ENCODE measurements around the gene SREBF1. TPM values are rescaled to one million over a fixed set of nuclear protein-coding genes. Genes with fewer than 3 reads are reported as not detected.

Gene SREBF1
- total RNA-seq, 1 experiment from 2014 or later: 72.5 TPM

GRCh38 chr17:17842111-17842876, 5.5 kb upstream of the SREBF1 start:
- no peak for DNase-seq (ENCODE audit: extremely low read depth, low read depth)

DNA sequence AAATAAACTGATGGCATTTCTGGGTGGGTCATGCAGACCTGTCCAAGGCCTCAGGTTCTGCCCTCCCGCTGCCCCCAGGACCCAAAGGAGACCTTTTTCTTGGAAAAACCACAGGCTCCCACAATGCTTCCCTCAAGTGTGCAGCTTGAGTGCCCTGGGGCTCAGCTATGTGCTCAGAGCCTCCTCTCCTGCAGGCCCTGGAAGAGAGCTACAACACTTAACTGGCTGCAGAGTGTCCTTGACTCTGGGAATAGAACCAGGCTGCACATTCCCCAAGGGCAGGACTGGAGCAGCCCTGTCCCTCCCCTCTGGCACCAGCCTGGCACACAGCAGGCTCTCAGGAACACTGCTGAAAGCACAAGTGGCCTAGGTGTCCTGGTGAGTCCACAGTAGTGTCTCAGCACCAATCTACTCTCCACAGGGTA, 4.8 kb upstream of the SREBF1 start:
- no peak for DNase-seq (ENCODE audit: extremely low read depth, low read depth)

- no peak for DNase-seq (ENCODE audit: extremely low read depth, low read depth)
Measured at GRCh38 chr17:17840751-17841591, 4.2 kb upstream of the SREBF1 start.

- peak; percentile 85 for DNase-seq (ENCODE audit: extremely low read depth, low read depth)
Measured at GRCh38 chr17:17839791-17840707, 3.3 kb upstream of the SREBF1 start.

- DNase-seq (ENCODE audit: extremely low read depth, low read depth): peak; percentile 45
Measured at GRCh38 chr17:17837966-17838962, 1.5 kb upstream of the SREBF1 start.

DNA sequence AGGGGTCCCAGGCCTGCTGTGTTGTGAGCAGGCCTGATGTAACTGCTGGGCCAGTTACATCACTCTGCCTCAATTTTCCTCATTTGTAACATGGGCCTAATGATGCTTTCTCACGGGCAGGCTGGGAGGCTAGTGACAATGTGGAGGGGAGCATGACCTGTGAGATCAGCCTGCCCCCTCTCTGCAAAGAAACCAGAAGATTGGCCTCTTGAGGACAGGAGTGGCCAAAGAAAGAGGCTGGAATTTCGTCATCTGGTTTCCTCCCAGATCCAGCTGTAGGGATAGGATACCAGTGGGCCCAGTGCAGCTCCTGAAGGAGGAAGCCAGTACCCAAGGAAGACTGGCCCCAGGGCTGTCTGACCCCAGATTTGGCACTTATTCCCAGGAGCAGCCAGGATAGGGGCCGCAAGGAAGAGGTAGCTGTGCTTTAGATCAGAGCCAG, 615 bp upstream of the SREBF1 start:
- peak; percentile 76 for DNase-seq (ENCODE audit: extremely low read depth, low read depth)

GRCh38 chr17:17836250-17836817, 452 bp downstream of the SREBF1 start:
- peak; percentile 98 for DNase-seq (ENCODE audit: extremely low read depth, low read depth)

- DNase-seq (ENCODE audit: extremely low read depth, low read depth): no peak
Measured at GRCh38 chr17:17835415-17836249, 1.2 kb downstream of the SREBF1 start.

DNA sequence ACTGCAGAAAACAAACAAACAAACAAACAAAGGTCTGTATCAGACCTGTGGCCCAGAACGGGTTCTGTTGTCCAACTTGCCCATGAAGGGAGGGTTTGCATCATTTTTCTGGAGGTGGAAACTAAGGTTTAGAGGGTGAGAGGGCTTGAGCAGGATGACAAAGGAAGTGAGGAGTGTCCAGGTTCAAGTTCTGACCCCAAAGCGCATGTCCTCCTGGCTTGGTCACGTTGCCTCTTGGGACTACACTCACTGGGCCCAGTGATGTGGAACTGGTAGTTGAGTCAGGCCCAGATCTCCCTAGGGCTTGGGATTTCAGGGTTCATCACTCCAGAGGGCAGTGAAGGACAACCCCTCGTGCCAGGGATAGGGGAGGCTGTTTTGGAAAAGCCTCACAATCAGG, 1.8 kb downstream of the SREBF1 start:
- DNase-seq (ENCODE audit: extremely low read depth, low read depth): no peak

DNA sequence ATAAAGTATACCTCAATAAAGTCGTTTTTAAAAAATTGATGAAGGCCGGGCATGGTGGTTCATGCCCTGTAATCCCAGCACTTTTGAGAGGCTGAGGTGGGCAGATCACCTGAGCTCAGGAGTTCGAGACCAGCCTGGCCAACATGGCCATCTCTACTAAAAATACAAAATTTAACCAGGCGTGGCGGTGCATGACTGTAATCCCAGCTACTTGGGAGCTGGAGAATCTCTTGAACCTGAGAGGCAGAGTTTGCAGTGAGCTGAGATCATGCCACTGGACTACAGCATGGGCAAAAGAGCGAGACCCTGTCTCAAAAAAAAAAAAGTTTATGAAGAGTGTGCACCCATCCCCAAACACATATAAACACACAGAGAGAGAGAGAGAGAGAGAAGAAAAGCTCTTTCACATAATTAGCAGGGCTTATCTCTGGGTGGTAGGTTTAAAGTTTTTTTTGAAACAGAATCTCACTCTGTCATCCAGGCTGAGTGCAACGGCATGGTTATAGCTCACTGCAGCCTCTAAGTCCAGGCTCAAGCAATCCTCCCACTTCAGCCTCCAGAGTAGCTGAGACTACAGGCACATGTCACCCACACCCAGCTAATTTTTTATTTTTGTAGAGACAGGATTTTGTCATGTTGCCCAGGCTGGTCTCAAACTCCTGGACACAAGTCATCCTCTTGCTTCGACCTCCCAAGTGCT, 3.0 kb downstream of the SREBF1 start:
- DNase-seq (ENCODE audit: extremely low read depth, low read depth): no peak

DNA sequence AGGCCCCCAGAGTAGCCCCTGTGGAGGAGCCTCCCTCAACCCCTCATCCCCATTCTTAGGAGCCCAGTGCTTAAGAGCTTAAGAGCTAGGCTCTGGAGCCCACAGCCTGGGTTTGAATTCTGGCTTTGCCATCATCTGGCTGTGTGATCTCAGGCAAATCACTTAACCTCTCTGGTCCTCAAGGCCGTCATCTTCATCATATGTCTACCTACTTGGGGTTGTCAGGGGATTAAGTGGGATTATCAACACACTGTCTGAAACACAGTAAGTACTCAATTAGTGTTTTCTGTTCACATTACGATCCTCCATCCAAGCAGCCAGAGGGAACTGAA, 4.8 kb downstream of the SREBF1 start:
- DNase-seq (ENCODE audit: extremely low read depth, low read depth): no peak

DNA sequence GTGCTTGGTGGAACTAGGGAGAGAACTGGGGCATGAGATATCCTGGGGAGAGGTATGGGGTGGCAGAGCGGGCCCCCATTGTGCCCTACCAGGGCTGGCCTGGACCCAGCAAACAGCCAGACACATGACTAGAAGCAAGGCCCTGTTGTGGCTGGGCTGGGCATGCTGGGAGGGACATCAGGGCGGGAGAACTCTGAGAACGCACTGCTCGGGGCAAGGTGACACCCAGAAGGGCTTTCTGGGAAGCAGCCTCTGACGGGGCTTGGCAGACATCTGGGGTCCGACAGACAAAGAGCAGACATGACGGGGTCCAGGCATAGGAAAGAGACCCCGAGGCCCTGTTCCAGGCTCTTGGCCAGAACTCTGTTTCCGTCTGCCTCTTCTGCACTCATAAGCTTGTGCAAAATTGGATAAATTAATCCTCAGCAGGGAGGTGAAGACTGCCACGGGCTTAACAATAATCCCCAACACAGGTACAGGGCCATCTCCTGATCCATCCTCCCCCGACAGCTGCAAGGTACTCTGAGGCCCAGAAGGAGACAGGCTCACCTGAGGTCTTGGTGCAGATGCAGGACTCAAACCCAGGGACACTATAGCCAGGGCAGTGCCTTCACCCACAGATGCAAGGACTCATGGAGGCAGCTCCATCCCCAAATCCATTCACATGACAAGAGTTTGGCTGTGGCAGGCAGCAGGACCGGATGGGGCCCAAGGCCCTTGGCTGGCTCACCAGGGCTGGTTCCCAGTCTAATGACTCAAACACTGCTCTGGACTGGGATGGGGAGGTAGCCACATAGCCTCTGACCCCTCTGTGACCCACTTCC, 5.4 kb downstream of the SREBF1 start:
- no peak for DNase-seq (ENCODE audit: extremely low read depth, low read depth)

DNA sequence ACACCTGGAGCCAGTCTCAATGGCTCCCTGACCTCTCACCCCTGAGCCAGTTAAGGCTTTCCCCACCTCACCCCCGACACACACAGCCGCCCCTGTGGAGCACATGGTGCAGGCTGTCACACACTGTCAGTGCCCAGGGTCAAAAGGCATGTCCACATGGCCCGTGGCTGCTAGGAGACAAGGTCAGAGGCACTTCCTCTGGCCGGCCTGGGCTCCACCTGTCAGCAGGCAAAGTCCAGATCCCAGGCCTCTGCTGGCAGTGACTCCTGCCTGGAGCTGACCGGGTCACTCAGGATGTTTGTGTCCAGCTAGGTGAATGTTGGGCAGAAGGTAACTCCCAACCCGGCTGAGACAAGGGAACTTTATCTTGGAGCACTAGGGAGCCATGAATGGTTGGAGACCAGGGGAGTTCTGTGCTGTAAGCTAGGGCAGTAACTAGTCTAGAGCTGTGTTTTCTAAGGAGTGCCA, 6.0 kb downstream of the SREBF1 start:
- no peak for DNase-seq (ENCODE audit: extremely low read depth, low read depth)

GRCh38 chr17:17830269-17830567, 6.6 kb downstream of the SREBF1 start:
- DNase-seq (ENCODE audit: extremely low read depth, low read depth): no peak

DNA sequence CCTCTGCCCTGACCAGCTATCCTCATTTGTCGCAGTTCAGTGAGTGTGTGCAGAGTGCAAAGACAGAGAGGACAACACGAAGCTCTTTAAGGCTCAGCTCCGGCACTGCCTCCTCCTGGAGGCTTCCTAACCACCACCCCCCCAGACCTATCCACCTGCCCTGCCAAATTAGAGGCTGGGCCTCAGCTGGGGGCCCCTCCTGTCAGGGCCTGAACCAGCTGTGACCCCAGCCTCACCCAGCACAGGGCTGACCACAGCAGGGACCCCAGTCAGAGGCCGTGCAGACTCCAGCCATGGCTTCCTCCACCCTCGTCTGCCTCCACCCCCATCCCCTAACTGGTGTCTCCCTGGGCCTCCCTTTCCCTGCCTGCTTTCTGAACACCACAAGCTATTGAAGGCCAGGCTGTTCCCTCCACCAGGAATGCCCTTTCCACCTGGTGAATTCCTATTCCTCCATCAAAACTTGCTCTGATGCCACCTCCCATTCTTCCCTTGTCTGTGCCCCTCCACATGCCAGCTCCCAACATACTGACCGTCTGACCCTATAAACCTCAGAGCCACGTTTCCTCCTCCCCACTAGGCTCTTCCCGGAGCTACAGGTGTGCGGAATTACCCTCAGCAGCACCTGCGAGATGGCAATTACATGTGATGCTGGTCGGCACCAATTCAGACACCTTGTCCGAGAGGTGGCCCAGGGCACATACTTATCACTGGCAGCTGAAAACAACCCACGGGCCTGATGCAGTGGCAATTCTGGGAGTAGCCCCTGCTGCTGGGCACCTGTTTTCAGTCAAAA, 8.8 kb downstream of the SREBF1 start:
- no peak for DNase-seq (ENCODE audit: extremely low read depth, low read depth)
